OCI-LY3 (cell line): Measurements from ENCODE around the gene SH3PXD2A.

Experiments used
- H2AFZ ChIP-seq: fragments of 200-600, 300-600 bp; shearing (Covaris generic); 2 replicates; pipeline ENCODE4 v1.6.0; 2014; ENCODE audit warnings: antibody characterized with exemption, low read depth, low read length
- H3K27ac ChIP-seq: fragments of 200-600, 300-600 bp; sonication (generic); 2 replicates; pipeline ENCODE4 v1.5.1; 2014; ENCODE audit warnings: mild to moderate bottlenecking, low read length, moderate library complexity, mixed read lengths
- H3K27me3 ChIP-seq: fragments of 200-600, 300-600 bp; sonication (generic); 2 replicates; pipeline ENCODE4 v1.6.1; 2014; ENCODE audit warnings: low read depth, low read length, mixed read lengths
- H3K36me3 ChIP-seq: fragments of 200-600, 300-600 bp; sonication (generic); replicated peaks from 2 replicates; pipeline ENCODE3; 2014; ENCODE audit warnings: low read depth, low read length, mixed read lengths
- H3K4me1 ChIP-seq: fragments of 300-600, 200-600 bp; sonication (generic); 2 replicates; pipeline ENCODE4 v1.6.1; 2014; ENCODE audit warnings: low read length, mixed read lengths
- H3K4me2 ChIP-seq: fragments of 200-600, 300-600 bp; sonication (generic); 2 replicates; pipeline ENCODE4 v1.6.1; 2014; ENCODE audit warnings: low read length, mixed read lengths
- H3K4me3 ChIP-seq: fragments of 300-600, 200-600 bp; sonication (generic); 2 replicates; pipeline ENCODE4 v1.5.1; 2014; ENCODE audit warnings: antibody characterized with exemption, mild to moderate bottlenecking, low read length, moderate library complexity
- H3K79me2 ChIP-seq: fragments of 300-600, 200-600 bp; shearing (Covaris generic); 2 replicates; pipeline ENCODE4 v1.6.1; 2014; ENCODE audit warnings: mild to moderate bottlenecking, low read length, mixed read lengths
- H3K9ac ChIP-seq: fragments of 300-600, 200-600 bp; shearing (Covaris generic); 2 replicates; pipeline ENCODE4 v1.6.0; 2014; ENCODE audit warnings: mild to moderate bottlenecking, low read length, moderate library complexity
- H3K9me3 ChIP-seq: fragments of 200-600, 300-600 bp; shearing (Covaris generic); 2 replicates; pipeline ENCODE4 v1.6.1; 2014; ENCODE audit warnings: low read length, mixed read lengths; ENCODE audit not compliant: insufficient read depth
- H4K20me1 ChIP-seq: fragments of 200-600, 300-600 bp; sonication (generic); 2 replicates; pipeline ENCODE4 v1.6.1; 2016; ENCODE audit warnings: low read length, mixed read lengths; ENCODE audit not compliant: insufficient read depth
- EZH2phosphoT487 ChIP-seq: fragments of 200-600 bp; shearing (Covaris generic); IDR thresholded peaks from 2 replicates; pipeline ENCODE4 v1.6.1; 2018; ENCODE audit warnings: antibody characterized with exemption, mixed run types, low read depth
- TF ChIP-seq, protein P1 (sequence below): fragments of 200-600, 300-600 bp; sonication (generic); IDR thresholded peaks from 2 replicates; pipeline ENCODE4 v1.5.1; 2014; ENCODE audit warnings: antibody characterized with exemption, low read length, low read depth

Gene SH3PXD2A

DNA sequence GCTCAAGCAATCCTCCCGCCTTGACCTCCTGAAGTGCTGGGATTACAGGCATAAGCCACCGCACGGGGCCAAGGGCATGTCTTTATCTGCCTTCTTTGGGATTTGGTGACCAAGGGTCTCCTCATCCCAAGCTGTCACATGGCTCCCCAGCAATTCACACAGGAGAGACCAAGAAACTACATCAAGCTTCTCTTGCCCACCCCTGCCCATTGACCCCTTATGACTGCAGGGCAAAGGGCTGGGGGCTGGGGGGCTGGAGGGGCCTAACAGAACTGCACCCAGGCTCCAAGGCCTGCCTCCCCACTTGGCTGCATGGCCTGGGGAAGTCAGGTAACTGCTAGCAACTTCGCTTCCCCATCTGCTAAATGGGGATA is 137.1 kb downstream of the SH3PXD2A start:
- no peak overlapping the region for H3K9ac ChIP-seq
- H3K36me3 ChIP-seq, result no peaks in the 10 kb centered on the region
- H3K4me2 ChIP-seq, result no peak overlapping the region
- H3K79me2 ChIP-seq, result no peaks in the 10 kb centered on the region
- H3K27ac ChIP-seq, result no peak overlapping the region
- H4K20me1 ChIP-seq, result no peaks in the 10 kb centered on the region
- no peak for TF ChIP-seq EZH2phosphoT487
- TF ChIP-seq, protein P1, sequence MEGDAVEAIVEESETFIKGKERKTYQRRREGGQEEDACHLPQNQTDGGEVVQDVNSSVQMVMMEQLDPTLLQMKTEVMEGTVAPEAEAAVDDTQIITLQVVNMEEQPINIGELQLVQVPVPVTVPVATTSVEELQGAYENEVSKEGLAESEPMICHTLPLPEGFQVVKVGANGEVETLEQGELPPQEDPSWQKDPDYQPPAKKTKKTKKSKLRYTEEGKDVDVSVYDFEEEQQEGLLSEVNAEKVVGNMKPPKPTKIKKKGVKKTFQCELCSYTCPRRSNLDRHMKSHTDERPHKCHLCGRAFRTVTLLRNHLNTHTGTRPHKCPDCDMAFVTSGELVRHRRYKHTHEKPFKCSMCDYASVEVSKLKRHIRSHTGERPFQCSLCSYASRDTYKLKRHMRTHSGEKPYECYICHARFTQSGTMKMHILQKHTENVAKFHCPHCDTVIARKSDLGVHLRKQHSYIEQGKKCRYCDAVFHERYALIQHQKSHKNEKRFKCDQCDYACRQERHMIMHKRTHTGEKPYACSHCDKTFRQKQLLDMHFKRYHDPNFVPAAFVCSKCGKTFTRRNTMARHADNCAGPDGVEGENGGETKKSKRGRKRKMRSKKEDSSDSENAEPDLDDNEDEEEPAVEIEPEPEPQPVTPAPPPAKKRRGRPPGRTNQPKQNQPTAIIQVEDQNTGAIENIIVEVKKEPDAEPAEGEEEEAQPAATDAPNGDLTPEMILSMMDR, result no peak
- no peak overlapping the region for H2AFZ ChIP-seq
- no peaks in the 10 kb centered on the region for H3K4me1 ChIP-seq
- peaks cover 2% of the 10 kb centered on the region; the same call in 1 of the 2 replicates for H3K27me3 ChIP-seq
- no peak overlapping the region for H3K4me3 ChIP-seq
- no peaks in the 10 kb centered on the region for H3K9me3 ChIP-seq

DNA sequence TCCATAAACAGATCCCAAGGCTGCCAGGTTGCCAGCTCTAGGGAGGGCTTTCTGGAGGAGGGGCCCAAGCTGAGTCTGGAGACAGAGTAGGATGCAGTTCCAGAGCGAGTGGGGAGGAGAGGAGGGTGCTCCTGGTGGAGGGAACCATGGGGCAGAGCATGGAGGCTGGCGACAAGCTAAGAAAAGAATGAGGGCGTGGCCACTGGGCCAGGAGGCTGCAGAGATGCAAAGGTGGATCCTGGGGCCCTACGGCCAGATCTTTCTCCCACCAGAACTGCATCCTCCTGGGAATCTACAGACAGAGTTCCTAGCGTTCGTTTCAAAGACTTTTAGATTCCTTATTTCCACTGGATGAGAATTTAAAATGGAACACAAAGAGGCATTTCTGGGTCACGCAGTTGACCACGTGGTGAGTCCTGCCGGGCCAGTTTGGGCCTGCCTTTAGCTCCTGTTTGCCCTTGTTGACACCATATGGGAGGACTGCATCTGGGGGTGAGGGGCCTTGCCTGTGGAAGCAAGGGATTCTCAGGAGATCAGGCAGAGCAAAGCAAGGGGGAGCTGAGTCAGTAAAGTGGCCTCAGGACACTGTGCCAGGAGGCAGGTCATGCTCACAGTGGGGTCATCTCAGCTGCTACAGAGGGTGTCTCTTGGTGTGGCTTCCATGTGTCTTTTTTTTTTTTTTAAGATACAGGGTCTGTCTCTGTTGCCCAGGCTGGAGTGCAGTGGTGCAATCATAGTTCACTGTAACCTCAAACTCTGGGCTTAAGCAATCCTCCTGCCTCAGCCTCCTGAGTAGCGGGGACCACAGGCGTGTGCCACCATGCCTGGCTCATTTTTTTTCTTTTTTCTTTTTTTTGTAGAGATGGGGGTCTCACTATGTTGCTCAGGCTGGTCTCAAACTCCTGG is 137.8 kb downstream of the SH3PXD2A start:
- Histone ChIP-seq H3K9me3 (no peaks in the 10 kb centered on the region), H2AFZ (no peak overlapping the region)

DNA sequence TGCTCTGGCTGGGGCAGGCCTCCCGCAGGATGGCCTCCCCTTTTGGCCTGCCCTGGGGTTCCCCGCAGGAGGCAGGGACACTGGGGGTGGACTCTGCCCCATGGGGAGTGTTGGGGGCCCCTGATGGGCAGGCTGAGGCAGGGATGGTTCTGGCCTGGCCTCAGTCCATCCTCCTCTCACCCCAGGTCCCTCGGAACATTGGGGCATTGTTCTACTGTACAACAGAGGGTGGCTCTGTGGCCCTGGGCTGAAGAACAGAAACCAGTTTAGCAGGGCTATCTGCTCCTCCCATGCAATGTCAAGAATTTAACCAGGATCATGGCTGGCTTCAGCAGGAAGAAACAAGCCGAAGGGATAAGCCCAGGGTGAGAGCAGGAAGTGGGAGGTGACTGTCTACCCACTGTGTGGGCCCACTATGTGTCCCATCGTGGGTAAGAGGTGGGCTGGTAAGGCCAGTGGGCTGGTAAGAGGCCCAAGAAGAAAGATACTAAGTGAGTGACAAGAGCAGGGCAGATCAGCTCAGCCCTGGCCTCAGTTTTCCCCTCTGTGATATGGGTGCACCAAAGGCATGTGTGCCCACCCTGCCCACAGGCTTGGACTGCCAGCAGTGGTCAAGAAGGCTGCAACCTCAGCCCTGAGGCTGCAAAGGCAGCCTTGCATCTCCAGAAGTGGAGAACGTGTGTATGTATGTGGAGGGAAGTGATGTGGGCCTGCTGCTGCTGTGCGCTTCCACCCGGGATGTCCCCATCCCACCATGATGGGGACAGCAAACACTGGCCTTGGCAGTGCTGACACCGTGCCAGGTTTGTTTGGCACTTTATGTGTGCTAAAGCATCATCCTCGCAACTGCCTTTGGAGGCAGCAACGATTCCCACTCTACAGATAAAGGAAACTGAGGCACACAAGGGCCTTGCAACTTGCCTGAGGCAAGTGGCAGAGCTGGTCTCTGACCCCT is 138.9 kb downstream of the SH3PXD2A start:
- Histone ChIP-seq H3K9ac (no peak overlapping the region), H3K4me1 (no peaks in the 10 kb centered on the region), H2AFZ (no peak overlapping the region), H3K27ac (no peak overlapping the region), H3K4me3 (no peak overlapping the region), H3K4me2 (no peak overlapping the region), H3K27me3 (no peaks in the 10 kb centered on the region), H3K9me3 (no peaks in the 10 kb centered on the region), H3K36me3 (no peaks in the 10 kb centered on the region), H4K20me1 (no peaks in the 10 kb centered on the region), H3K79me2 (no peaks in the 10 kb centered on the region)
- TF ChIP-seq, protein P1, result no peak
- no peak for TF ChIP-seq EZH2phosphoT487

More for the DNA sequence above, 137.8 kb downstream of the SH3PXD2A start:
- H3K36me3 ChIP-seq, result no peaks in the 10 kb centered on the region
- H3K79me2 ChIP-seq, result no peaks in the 10 kb centered on the region
- TF ChIP-seq, protein P1, result no peak
- TF ChIP-seq EZH2phosphoT487, result no peak
- no peak overlapping the region for H3K4me2 ChIP-seq
- no peak overlapping the region for H3K27ac ChIP-seq
- no peak overlapping the region for H3K4me3 ChIP-seq
- H4K20me1 ChIP-seq, result no peaks in the 10 kb centered on the region
- no peak overlapping the region for H3K9ac ChIP-seq
- H3K27me3 ChIP-seq, result no peaks in the 10 kb centered on the region
- no peaks in the 10 kb centered on the region for H3K4me1 ChIP-seq

DNA sequence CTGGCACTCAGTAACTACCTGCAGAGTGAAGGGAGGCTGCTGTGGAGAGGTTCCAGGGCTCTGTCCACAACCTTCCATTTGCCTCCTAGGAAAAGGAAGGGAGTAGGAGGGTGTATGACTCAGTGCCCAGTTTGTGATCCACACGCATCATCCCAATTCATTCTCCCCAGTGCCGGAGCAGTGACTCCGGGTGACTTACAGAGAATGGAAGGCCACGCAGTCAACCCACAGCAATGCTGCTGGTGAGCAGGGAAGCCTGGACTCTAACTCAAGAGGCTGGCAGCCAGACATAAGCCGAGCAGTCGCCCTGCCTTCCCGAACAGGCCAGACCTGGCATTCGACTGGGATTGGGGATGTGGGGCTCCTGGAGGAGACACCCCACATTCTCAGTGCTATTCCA is 139.9 kb downstream of the SH3PXD2A start:
- H4K20me1 ChIP-seq, result no peaks in the 10 kb centered on the region
- H2AFZ ChIP-seq, result no peak overlapping the region
- no peaks in the 10 kb centered on the region for H3K79me2 ChIP-seq
- H3K9ac ChIP-seq, result no peak overlapping the region
- no peaks in the 10 kb centered on the region for H3K4me1 ChIP-seq
- no peaks in the 10 kb centered on the region for H3K9me3 ChIP-seq
- H3K27me3 ChIP-seq, result no peaks in the 10 kb centered on the region
- H3K27ac ChIP-seq, result no peak overlapping the region
- TF ChIP-seq, protein P1, result no peak
- TF ChIP-seq EZH2phosphoT487, result no peak
- H3K4me3 ChIP-seq, result no peak overlapping the region
- no peak overlapping the region for H3K4me2 ChIP-seq
- no peaks in the 10 kb centered on the region for H3K36me3 ChIP-seq
